Loucy (cell line): ENCODE results near the gene ADAM22.

ENCODE experiments used
- CTCF ChIP-seq: fragments of 200-600 bp; sonication (generic); conservative IDR thresholded peaks from 2 replicates; pipeline ENCODE4 v1.5.1; 2014; ENCODE audit warnings: mild to moderate bottlenecking, antibody characterized with exemption, low read length
- EZH2phosphoT487 ChIP-seq: fragments of 200-600 bp; IDR thresholded peaks from 2 replicates; pipeline ENCODE4 v1.6.1; 2018; ENCODE audit warnings: antibody characterized with exemption, mild to moderate bottlenecking, moderate library complexity, borderline replicate concordance

- TF ChIP-seq CTCF (no peak), EZH2phosphoT487 (no peak)
Observed at GRCh38 chr7:88009651-88010050, 75.6 kb downstream of the ADAM22 start.
